HG03097 (cell line): ENCODE measurements around the gene GLT1D1.
"Not testable (repeated sequence)": the region's sequence is repeated elsewhere in the genome, so short reads cannot be mapped to it uniquely, and the experiment has no call there.

Source experiments
- ATAC-seq: cut with Tn5 transposase; IDR thresholded peaks from one replicate; pipeline ENCODE4 v1.9.1; 2021; ENCODE audit not compliant: unreplicated experiment, low FRiP score

GLT1D1 gene

GRCh38 chr12:128820253-128820652, 33.0 kb upstream of the GLT1D1 start:
- ATAC-seq: no peak

- ATAC-seq: peak; percentile 49
These were observed 32.4 kb upstream of the GLT1D1 start for GRCh38 chr12:128820723-128821432.

GRCh38 chr12:128823216-128823915, 29.9 kb upstream of the GLT1D1 start:
- peak; percentile 11 for ATAC-seq

GRCh38 chr12:128823916-128824839, 29.1 kb upstream of the GLT1D1 start, which contains the start of gene SLC15A4:
SLC15A4 (minus strand) TSS chr12:128823958; CDS start chr12:128823943, 15 bp downstream.
- ATAC-seq: peak; percentile 87

- ATAC-seq: no peak
These were observed 27.4 kb upstream of the GLT1D1 start for GRCh38 chr12:128825835-128826234.

GRCh38 chr12:128827724-128828123, 25.6 kb upstream of the GLT1D1 start:
- ATAC-seq: no peak

GRCh38 chr12:128829861-128830504, 23.3 kb upstream of the GLT1D1 start:
- peak; percentile 88 for ATAC-seq

GRCh38 chr12:128830505-128830893, 22.8 kb upstream of the GLT1D1 start:
- ATAC-seq: peak; percentile 44

GRCh38 chr12:128833418-128833817, 19.9 kb upstream of the GLT1D1 start:
- ATAC-seq: no peak

GRCh38 chr12:128839885-128840284, 13.4 kb upstream of the GLT1D1 start:
- ATAC-seq: not testable (repeated sequence)

GRCh38 chr12:128840862-128841468, 12.3 kb upstream of the GLT1D1 start:
- ATAC-seq: peak; percentile 88

GRCh38 chr12:128842579-128842978, 10.7 kb upstream of the GLT1D1 start:
- no peak for ATAC-seq

GRCh38 chr12:128843538-128843937, 9.7 kb upstream of the GLT1D1 start:
- no peak for ATAC-seq

GRCh38 chr12:128844031-128844635, 9.1 kb upstream of the GLT1D1 start:
- no peak for ATAC-seq

- ATAC-seq: not testable (repeated sequence)
These were observed 6.6 kb upstream of the GLT1D1 start for GRCh38 chr12:128846671-128847070.

- no peak for ATAC-seq
These were observed 4.9 kb upstream of the GLT1D1 start for GRCh38 chr12:128848371-128848770.

- ATAC-seq: not testable (repeated sequence)
These were observed 3.5 kb upstream of the GLT1D1 start for GRCh38 chr12:128849806-128850205.

- no peak for ATAC-seq
These were observed 2.9 kb upstream of the GLT1D1 start for GRCh38 chr12:128850400-128850799.

- not testable (repeated sequence) for ATAC-seq
These were observed 1.8 kb upstream of the GLT1D1 start for GRCh38 chr12:128851429-128851828.
